GM23338 (cell line): Measurements from ENCODE around the gene SNX30. TPM values are rescaled to one million over a fixed set of nuclear protein-coding genes. Genes with fewer than 3 reads are reported as not detected.

ENCODE experiments used
- ATAC-seq: fragments of 200-7000 bp; cut with Tn5 transposase; 3 replicates; pipeline ENCODE4 v1.9.1; 2020
- DNase-seq: peaks from one replicate; pipeline ENCODE4 v3.0.0-alpha.2; 2015; ENCODE audit warnings: low spot score
- H2AFZ ChIP-seq: fragments of 200-600 bp; sonication (generic); 2 replicates; pipeline ENCODE4 v1.8.0; 2016; ENCODE audit warnings: antibody characterized with exemption, mild to moderate bottlenecking, moderate library complexity
- H3F3A ChIP-seq: fragments of 200-600 bp; sonication (generic); replicated peaks from 2 replicates; pipeline ENCODE4 v1.8.0; 2017; ENCODE audit warnings: antibody characterized with exemption, mixed run types, low read depth
- H3K27ac ChIP-seq: fragments of 200-600 bp; sonication (generic); 2 replicates; pipeline ENCODE4 v1.6.1; 2016; ENCODE audit warnings: low read depth
- H3K27me3 ChIP-seq: fragments of 200-600 bp; sonication (generic); 2 replicates; pipeline ENCODE4 v1.8.0; 2016; ENCODE audit warnings: mild to moderate bottlenecking, mixed run types, moderate library complexity; ENCODE audit not compliant: insufficient read depth
- H3K36me3 ChIP-seq: fragments of 200-600 bp; sonication (generic); 2 replicates; pipeline ENCODE4 v1.8.0; 2016; ENCODE audit warnings: mild to moderate bottlenecking; ENCODE audit not compliant: insufficient read depth
- H3K4me1 ChIP-seq: fragments of 200-600 bp; sonication (generic); 2 replicates; pipeline ENCODE4 v1.8.0; 2016; ENCODE audit warnings: mild to moderate bottlenecking, moderate library complexity; ENCODE audit not compliant: insufficient read depth
- H3K4me2 ChIP-seq: fragments of 200-600 bp; sonication (generic); 2 replicates; pipeline ENCODE4 v1.7.1; 2017; ENCODE audit warnings: mixed run types
- H3K4me3 ChIP-seq: fragments of 200-600 bp; sonication (generic); 2 replicates; pipeline ENCODE4 v1.6.1; 2016; ENCODE audit warnings: mixed run types
- H3K79me2 ChIP-seq: fragments of 200-600 bp; sonication (generic); replicated peaks from 2 replicates; pipeline ENCODE4 v1.8.0; 2017; ENCODE audit warnings: mild to moderate bottlenecking; ENCODE audit not compliant: insufficient read depth
- H3K9me2 ChIP-seq: fragments of 200-600 bp; sonication (generic); 2 replicates; pipeline ENCODE4 v1.8.0; 2017; ENCODE audit not compliant: insufficient read depth
- H4K20me1 ChIP-seq: fragments of 200-600 bp; sonication (generic); replicated peaks from 2 replicates; pipeline ENCODE4 v1.8.0; 2017; ENCODE audit warnings: mild to moderate bottlenecking; ENCODE audit not compliant: insufficient read depth
- H3K27ac Mint-ChIP-seq: 2 replicates; pipeline ENCODE4 v1.8.0; 2020; ENCODE audit warnings: inconsistent platforms, mild to moderate bottlenecking, moderate library complexity, mixed read lengths
- H3K27me3 Mint-ChIP-seq: 3 replicates; pipeline ENCODE4 v1.8.0; 2022; ENCODE audit warnings: low read depth, mild to moderate bottlenecking, moderate library complexity, mixed read lengths, inconsistent platforms; ENCODE audit not compliant: insufficient read depth, poor library complexity
- H3K36me3 Mint-ChIP-seq: 3 replicates; pipeline ENCODE4 v1.8.0; 2021; ENCODE audit warnings: low read depth, mild to moderate bottlenecking, inconsistent platforms, moderate library complexity, mixed read lengths
- H3K4me1 Mint-ChIP-seq: 3 replicates; pipeline ENCODE4 v1.8.0; 2020; ENCODE audit warnings: mild to moderate bottlenecking, inconsistent platforms, mixed read lengths
- H3K4me3 Mint-ChIP-seq: 3 replicates; pipeline ENCODE4 v1.8.0; 2021; ENCODE audit warnings: moderate library complexity, mild to moderate bottlenecking, inconsistent platforms, mixed read lengths
- H3K9me3 Mint-ChIP-seq: 3 replicates; pipeline ENCODE4 v1.8.0; 2020; ENCODE audit warnings: moderate library complexity, mild to moderate bottlenecking, inconsistent platforms, mixed read lengths
- CTCF ChIP-seq, 2 experiments: fragments of 200-600 bp in 1 of 2; sonication (generic) in 1 of 2; conservative IDR thresholded peaks; 2 replicates each; pipeline versions ENCODE4 v1.5.1 to v1.6.1; 2016 to 2017; ENCODE audit warnings: antibody characterized with exemption in 2 of 2, low read depth in 2 of 2, mild to moderate bottlenecking in 2 of 2, moderate library complexity in 1 of 2
- ETS1 ChIP-seq: IDR thresholded peaks from 2 replicates; pipeline ENCODE4 v1.6.1; 2016; ENCODE audit warnings: antibody characterized with exemption
- EZH2 ChIP-seq: fragments of 200-600 bp; sonication (generic); IDR thresholded peaks from one replicate; pipeline ENCODE4 v1.8.0; 2017; ENCODE audit warnings: antibody characterized with exemption, mild to moderate bottlenecking, low read depth; ENCODE audit not compliant: unreplicated experiment
- EZH2phosphoT487 ChIP-seq: fragments of 200-600 bp; sonication (generic); IDR thresholded peaks from one replicate; pipeline ENCODE4 v1.8.1; 2018; ENCODE audit warnings: antibody characterized with exemption; ENCODE audit not compliant: unreplicated experiment
- STAT1 ChIP-seq: IDR thresholded peaks from one replicate; pipeline ENCODE4 v1.6.1; 2016; ENCODE audit warnings: antibody characterized with exemption; ENCODE audit not compliant: unreplicated experiment
- ZNF114 ChIP-seq: fragments of 250-450 bp; sonication (Bioruptor Pico); IDR thresholded peaks from 2 replicates; pipeline ENCODE4 v1.5.0; 2020; ENCODE audit warnings: mild to moderate bottlenecking, moderate library complexity
- polyA plus RNA-seq: library from polyadenylated mRNA; unstranded; fragments of >200 nt; fragmentation: Nextera tagmentation; extraction: Ambion mirVana; gene quantifications from 2 replicates; pipeline ENCODE4 v1.2.1, GENCODE V29; 2016
- total RNA-seq: library from RNA; depleted of rRNA; stranded (reverse); fragments of >200 nt; shearing (Covaris generic); gene quantifications from 2 replicates; pipeline ENCODE4 v1.2.3, GENCODE V29; 2014
- TF ChIP-seq, protein P1 (sequence below): IDR thresholded peaks from one replicate; pipeline ENCODE4 v1.6.1; 2018; ENCODE audit warnings: antibody characterized with exemption; ENCODE audit not compliant: unreplicated experiment

Gene SNX30
- total and polyA plus RNA-seq, 2 experiments from 2014 or later: 2.1 to 17.8 TPM

DNA sequence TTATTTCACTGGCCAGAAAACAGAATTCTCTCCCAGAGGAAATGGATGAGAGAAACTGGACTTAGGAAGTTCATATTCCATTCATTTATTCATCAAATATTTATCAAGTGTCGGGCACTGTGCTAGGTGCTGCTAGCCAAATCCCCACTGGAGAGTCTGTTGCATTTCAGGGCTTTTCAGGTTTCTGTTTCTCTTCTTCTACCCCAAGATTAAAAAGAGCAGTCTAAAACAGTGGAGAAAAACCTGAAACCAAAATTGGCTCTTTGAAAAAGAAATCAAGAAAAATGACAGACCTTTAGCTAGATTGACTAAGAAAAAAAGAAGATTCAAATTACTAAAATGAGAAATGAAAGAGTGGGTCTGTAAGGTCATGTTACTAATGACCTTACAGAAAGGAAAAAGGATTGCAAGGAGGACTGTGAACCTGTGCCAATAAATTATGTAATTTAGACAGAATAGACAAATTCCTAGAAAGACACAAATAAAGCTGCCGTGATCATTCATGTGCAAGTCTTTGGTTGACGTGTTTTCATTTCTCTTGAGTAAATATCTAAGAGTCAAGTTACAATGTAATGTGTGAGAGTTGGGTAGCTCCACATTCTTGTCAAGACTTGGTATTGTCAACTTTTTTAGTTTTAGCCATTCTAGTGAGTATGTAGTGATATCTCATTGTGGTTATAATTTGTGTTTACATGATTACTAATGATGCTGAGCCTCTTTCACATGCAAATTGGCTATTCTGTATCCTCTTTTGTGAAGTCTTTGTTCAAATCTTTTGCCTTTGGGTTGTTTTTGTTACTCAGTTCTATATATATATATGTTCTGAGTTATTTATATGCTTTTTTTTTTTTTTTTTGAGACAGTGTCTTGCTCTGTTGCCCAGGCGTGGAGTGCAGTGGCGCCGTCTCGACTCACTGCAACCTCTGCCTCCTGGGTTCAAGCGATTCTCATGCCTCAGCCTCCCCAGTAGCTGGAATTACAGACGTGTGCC lies 23.7 kb downstream of the SNX30 start (continued):
- no peak for TF ChIP-seq CTCF (conservative IDR thresholded peaks at IDR 0.05; ENCODE audit: low read depth in 2 of 2)
- TF ChIP-seq EZH2: no peak
- no peak for TF ChIP-seq EZH2phosphoT487
- TF ChIP-seq ZNF114: no peak
- no peak for TF ChIP-seq ETS1
- TF ChIP-seq STAT1: no peak

- Histone ChIP-seq H3K4me2 (no peak overlapping the region), H4K20me1 (0 out of 2 replicates have a peak, but pooled peaks cover 3% of the 10 kb centered on the region), H3K9me2 (peaks cover 4% of the 10 kb centered on the region), H3K27ac (no peak overlapping the region), H3K27me3 (no peaks in the 10 kb centered on the region), H3K36me3 (no peaks in the 10 kb centered on the region), H3K4me3 (no peak overlapping the region), H3K79me2 (0 out of 2 replicates have a peak, but pooled peaks cover 3% of the 10 kb centered on the region), H3K4me1 (0 out of 2 replicates have a peak, but pooled peaks cover 6% of the 10 kb centered on the region), H2AFZ (no peak overlapping the region), H3F3A (no peaks in the 10 kb centered on the region)
- ATAC-seq (no peak), DNase-seq (no peak)
- no peaks in the 10 kb centered on the region for H3K9me3 Mint-ChIP-seq
- H3K27me3 Mint-ChIP-seq: peaks cover 3% of the 10 kb centered on the region
- TF ChIP-seq, protein P1, sequence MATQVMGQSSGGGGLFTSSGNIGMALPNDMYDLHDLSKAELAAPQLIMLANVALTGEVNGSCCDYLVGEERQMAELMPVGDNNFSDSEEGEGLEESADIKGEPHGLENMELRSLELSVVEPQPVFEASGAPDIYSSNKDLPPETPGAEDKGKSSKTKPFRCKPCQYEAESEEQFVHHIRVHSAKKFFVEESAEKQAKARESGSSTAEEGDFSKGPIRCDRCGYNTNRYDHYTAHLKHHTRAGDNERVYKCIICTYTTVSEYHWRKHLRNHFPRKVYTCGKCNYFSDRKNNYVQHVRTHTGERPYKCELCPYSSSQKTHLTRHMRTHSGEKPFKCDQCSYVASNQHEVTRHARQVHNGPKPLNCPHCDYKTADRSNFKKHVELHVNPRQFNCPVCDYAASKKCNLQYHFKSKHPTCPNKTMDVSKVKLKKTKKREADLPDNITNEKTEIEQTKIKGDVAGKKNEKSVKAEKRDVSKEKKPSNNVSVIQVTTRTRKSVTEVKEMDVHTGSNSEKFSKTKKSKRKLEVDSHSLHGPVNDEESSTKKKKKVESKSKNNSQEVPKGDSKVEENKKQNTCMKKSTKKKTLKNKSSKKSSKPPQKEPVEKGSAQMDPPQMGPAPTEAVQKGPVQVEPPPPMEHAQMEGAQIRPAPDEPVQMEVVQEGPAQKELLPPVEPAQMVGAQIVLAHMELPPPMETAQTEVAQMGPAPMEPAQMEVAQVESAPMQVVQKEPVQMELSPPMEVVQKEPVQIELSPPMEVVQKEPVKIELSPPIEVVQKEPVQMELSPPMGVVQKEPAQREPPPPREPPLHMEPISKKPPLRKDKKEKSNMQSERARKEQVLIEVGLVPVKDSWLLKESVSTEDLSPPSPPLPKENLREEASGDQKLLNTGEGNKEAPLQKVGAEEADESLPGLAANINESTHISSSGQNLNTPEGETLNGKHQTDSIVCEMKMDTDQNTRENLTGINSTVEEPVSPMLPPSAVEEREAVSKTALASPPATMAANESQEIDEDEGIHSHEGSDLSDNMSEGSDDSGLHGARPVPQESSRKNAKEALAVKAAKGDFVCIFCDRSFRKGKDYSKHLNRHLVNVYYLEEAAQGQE: no peak
- H3K4me1 Mint-ChIP-seq: peaks cover 7% of the 10 kb centered on the region; the same call in 1 of the 3 replicates
- H3K27ac Mint-ChIP-seq: no peak overlapping the region
- no peaks in the 10 kb centered on the region for H3K36me3 Mint-ChIP-seq
- no peak overlapping the region for H3K4me3 Mint-ChIP-seq
These were observed 27.4 kb downstream of the SNX30 start for GRCh38 chr9:112777914-112778313.
